Activated CD4-positive, alpha-beta T cell treated with anti-CD3 and anti-CD28 coated beads, Interleukin-2, Interleukin-4, amounts not matched to agents 100 ng/mL and 50 ng/mL, durations not matched to agents 16 hours and 8 hours (primary cell): ENCODE data around the gene CES2.
A peak's percentile ranks its signal among the peaks of the same experiment; 100 is the strongest.
"Not testable (repeated sequence)": the region's sequence is repeated elsewhere in the genome, so short reads cannot be mapped to it uniquely, and the experiment has no call there.

Experiments
- DNase-seq: peaks from one replicate; pipeline ENCODE4 v3.0.0-alpha.2; 2020; ENCODE audit warnings: low spot score

CES2 gene

GRCh38 chr16:66955363-66956153 lies 20.2 kb downstream of the CES2 start:
- DNase-seq = not testable (repeated sequence)

- not testable (repeated sequence) for DNase-seq
Observed at GRCh38 chr16:66956154-66956457, 20.8 kb downstream of the CES2 start.

- no peak for DNase-seq
Observed at GRCh38 chr16:66958857-66959703, 23.8 kb downstream of the CES2 start.

- no peak for DNase-seq
Observed at GRCh38 chr16:66959704-66960161, 24.4 kb downstream of the CES2 start.

DNA sequence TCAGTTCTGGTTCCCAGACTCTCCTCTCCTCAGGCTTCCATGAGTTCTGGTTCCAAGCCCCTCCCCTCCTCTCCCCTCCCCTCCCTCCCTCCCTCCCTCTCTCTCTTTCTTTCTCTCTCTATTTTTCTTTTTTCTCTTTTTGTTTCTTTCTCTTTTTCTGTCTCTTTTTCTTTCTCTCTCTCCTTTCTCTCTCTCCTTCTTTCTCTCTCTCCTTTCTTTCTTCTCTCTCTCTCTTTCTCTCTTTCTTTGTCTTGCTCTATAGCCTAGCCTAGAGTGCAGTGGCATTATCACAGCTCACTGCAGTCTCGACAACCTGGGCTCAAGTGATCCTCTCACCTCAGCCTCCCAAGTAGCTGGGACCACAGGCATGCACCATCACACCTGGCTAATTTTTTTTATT lies 25.0 kb downstream of the CES2 start:
- no peak for DNase-seq

- peak; percentile 83 for DNase-seq
Observed at GRCh38 chr16:66961065-66961744, 25.9 kb downstream of the CES2 start, which contains the start of gene CES3. TSS of gene CES3 (plus strand) at chr16:66961266. CDS start at chr16:66961308, 42 bp downstream.

DNA sequence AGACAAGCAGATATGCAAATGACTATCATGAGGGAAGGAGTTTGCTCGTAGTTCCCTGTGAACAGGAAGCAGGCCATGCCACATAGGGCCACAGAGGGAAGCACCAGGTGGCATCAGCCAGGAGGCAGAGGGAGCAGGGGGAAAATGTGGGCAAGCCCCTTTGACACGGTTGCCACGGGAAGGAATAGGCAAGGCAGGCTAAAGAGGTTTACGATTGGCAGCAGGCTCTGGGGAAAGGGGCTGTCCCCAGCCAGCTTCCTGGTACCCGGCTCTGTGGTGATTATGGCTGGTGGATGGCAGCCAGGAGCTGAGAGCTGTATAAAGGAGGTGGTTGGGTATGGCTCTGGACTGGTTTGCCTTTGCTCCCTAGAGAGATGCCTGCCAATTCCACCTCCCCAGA lies 26.6 kb downstream of the CES2 start:
- DNase-seq = peak; percentile 27

GRCh38 chr16:66964049-66964448 lies 28.7 kb downstream of the CES2 start:
- DNase-seq = no peak

DNA sequence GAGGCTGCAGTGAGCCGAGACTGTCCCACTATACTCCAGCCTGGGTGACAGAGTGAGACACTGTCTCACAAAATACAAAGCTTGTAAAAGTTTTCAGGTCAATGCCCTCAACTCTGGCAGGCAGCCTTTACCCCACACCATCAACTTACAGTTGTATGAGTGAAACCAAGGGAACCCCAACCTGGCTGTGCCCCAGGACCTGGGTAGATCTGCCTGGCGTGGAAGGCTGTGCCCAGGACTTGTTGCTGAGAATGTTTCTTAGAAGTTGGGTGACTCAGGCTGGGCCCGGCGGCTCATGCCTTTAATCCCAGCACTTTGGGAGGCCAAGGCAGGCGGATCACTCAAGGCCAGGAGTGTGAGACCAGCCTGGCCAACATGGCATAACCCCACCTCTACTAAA lies 33.5 kb downstream of the CES2 start:
- no peak for DNase-seq

DNA sequence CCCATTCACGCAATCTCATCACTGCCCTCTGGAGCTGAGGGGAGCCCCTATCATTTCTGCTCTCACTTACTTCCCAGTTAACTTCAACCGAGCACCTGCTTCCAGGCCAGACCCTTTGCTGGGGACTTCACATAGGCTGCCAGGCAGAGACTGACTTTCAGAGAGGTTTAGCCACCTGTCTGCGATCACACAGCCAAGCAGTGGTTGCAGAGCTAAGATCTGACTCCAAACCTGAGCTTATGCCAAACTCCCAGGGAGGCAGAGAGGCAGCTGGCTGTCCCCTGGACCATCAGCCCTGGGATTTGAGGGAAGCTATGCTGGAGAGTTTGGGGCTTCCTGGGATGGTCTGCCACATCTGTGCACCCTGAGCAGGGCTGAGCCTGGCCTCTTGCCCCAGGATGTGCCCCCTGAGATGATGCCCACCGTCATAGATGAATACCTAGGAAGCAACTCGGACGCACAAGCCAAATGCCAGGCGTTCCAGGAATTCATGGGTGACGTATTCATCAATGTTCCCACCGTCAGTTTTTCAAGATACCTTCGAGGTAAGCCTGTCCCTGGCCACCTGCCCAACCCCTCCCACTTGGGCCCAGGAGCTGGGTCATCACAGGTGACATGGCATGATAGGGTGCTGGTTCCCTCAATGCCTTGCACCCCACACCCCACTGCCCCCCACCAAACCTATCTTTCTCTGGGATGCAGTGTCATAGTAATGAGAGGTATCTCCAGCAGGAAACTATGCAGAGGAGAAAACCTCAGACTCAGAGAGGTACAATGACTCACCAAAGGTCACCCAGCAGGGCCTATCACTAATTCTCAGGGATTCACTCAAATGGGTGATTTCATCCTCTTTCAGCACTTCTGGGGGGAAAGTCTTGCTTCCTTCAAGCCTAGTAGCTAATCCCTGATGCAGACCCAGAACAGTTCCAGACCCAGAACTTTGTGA lies 35.7 kb downstream of the CES2 start:
- no peak for DNase-seq

DNA sequence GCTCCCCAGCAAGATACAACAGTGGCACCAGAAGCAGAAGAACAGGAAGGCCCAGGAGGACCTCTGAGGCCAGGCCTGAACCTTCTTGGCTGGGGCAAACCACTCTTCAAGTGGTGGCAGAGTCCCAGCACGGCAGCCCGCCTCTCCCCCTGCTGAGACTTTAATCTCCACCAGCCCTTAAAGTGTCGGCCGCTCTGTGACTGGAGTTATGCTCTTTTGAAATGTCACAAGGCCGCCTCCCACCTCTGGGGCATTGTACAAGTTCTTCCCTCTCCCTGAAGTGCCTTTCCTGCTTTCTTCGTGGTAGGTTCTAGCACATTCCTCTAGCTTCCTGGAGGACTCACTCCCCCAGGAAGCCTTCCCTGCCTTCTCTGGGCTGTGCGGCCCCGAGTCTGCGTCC lies 37.7 kb downstream of the CES2 start:
- no peak for DNase-seq

GRCh38 chr16:66973716-66974115 lies 38.4 kb downstream of the CES2 start:
- no peak for DNase-seq

- not testable (repeated sequence) for DNase-seq
Observed at GRCh38 chr16:66974156-66974931, 39.0 kb downstream of the CES2 start.

GRCh38 chr16:66974932-66975246 lies 39.6 kb downstream of the CES2 start:
- DNase-seq = peak; percentile 50

GRCh38 chr16:66975302-66975893 lies 40.1 kb downstream of the CES2 start:
- DNase-seq = no peak

GRCh38 chr16:66976746-66977145 lies 41.4 kb downstream of the CES2 start:
- no peak for DNase-seq

DNA sequence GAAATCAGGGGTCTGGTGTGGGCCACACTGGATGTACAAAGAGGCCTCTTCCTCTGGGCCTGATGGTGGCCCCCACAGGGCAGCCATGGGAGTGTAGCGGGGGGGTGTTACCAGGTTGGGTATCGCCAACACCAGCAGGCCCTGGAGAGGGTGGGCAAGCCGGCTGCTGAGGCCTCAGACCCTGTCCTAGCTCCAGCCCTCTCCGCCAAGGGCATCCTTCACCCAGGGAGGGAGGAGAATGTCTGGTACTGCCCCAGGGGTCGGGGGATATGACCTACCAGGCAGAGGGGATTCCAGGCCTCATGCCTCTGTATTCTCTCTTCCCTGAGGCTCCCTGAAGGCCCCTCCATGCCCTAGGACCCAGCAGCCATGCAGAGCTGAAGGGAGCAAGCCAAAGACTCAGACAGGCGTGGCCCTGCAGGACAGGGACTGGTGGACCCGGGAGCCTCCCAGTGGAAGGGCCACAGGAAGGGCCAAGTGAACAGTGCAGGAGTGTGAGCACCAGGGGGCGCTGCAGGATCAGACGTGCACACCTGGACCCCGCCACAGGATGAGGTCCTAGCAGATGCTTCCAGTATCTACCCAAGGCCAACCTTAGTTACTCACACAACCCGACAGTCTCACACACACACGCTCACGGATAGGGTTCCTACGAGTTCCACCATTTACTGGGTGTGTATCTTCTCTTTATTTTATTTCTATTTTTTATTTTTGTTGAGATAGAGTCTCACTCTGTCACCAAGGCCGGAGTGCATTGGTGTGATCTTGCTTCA lies 42.2 kb downstream of the CES2 start:
- peak; percentile 94 for DNase-seq

DNA sequence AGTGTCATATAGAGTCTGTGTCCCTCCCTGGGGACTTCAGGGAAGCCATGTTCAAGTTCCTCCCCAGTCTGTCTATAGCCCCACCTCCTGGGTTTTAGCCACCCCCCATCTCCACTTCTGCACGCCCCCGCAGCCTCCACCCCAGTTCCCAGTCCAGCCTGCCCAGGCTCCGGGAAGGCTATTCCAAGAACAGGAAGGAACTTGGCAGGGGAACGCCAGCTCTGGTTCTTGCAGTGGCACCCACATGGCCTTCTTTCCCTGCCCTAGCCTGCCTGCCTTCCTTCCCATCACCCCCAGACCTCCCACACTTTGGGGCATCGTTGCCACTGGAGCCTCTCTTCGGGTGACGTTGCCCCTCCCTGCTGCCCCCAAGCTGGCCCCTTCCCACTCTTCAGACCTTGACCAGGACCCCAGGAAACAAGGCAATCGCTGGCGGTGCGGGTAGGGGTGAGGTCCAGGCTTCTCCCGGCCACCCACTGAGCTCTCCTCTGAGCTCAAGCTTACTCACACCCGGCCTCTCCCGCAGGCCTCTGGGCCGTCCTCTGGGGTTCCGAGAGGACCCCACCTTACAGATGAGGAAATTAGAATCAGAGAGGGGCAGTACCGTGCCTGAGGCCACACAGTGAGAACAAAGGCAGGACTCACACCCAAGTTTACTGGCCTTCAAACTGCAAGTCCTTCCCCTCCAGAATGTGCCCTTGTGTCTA lies 43.8 kb downstream of the CES2 start:
- no peak for DNase-seq

DNA sequence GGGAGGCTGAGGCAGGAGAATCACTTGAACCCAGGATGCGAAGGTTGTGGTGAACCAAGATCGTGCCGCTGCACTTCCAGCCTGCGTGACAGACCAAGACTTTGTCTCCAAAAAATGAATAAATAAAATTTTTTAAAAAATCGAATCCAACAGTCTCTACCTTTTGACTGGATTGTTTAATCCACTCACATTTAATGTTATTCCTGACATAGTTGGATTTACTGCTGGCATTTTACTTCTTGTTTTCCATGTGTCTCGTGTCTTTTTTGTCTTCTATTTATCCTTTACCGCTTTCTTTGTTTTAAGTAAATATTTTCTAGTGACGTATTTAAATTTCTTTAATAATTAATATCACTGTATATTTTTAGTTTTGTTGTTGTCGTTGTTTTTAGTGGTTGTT lies 47.7 kb downstream of the CES2 start:
- DNase-seq = no peak
